Measurements from ENCODE around the gene MEGF6. TPM values are rescaled to one million over a fixed set of nuclear protein-coding genes. Genes with fewer than 3 reads are reported as not detected.

MEGF6 gene
- total RNA-seq, 1 experiment from 2014 or later = 21.3 TPM

DNA sequence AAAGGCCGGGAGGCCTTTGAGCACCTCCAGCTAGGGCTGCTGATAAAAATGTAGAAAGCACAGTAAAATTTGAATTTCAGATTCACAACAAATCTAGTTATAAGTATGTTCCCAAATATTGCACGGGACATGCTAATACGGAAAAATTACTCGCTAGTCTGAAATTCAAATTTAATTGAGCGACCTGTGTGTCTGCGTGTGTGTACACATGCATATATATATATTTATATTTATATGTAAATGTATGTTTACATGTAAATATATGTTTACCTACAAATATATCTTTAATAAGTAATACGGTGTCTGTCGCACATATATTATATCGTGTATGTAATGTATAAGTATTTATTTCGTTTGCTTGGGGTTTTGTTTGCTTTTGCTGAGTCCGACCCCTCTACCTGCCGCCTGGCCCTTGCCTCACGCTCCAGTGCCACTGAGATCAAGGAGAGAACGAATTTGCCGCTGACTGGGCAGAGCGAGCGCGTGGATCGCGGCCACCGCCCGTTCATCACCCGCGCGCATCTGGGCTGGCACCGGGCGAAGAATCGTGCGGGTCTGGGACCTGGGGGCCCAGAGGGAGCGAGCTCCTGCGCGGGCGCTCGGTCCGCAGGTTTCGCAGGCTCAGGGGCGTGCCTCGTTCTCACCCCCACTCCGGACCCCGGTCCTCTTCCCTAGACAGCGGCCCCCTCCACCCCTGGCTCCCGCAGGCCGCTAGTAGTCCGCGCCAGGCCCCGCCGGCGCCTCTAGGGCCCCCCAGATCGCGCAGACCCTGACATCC is 39.1 kb upstream of the MEGF6 start:
- no peak overlapping the region for H2BK15ac ChIP-seq (ENCODE audit: low read depth, low read length)
- TF ChIP-seq, protein P1, sequence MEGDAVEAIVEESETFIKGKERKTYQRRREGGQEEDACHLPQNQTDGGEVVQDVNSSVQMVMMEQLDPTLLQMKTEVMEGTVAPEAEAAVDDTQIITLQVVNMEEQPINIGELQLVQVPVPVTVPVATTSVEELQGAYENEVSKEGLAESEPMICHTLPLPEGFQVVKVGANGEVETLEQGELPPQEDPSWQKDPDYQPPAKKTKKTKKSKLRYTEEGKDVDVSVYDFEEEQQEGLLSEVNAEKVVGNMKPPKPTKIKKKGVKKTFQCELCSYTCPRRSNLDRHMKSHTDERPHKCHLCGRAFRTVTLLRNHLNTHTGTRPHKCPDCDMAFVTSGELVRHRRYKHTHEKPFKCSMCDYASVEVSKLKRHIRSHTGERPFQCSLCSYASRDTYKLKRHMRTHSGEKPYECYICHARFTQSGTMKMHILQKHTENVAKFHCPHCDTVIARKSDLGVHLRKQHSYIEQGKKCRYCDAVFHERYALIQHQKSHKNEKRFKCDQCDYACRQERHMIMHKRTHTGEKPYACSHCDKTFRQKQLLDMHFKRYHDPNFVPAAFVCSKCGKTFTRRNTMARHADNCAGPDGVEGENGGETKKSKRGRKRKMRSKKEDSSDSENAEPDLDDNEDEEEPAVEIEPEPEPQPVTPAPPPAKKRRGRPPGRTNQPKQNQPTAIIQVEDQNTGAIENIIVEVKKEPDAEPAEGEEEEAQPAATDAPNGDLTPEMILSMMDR (conservative IDR thresholded peaks at IDR 0.05) = no peak
- H2BK20ac ChIP-seq (ENCODE audit: low read depth, low read length, poor library complexity, severe bottlenecking) = no peak overlapping the region
- DNase-seq = no peak
- peaks cover 51% of the 10 kb centered on the region for H3K27me3 Mint-ChIP-seq (ENCODE audit: low read depth)
- no peak overlapping the region for H2BK120ac ChIP-seq (ENCODE audit: low read depth, low read length, poor library complexity, severe bottlenecking)
- H3K27ac ChIP-seq (ENCODE audit: insufficient read length, low read depth, low read length) = no peak overlapping the region
- H3K4ac ChIP-seq (ENCODE audit: low read depth, low read length) = no peak overlapping the region
- peaks cover 0 to 2% of the 10 kb centered on the region in 2 experiments; a peak in 1 of 5 replicates for H3K9me3 Mint-ChIP-seq
- H3K79me2 ChIP-seq (ENCODE audit: insufficient read depth, low read length) = peaks cover 3% of the 10 kb centered on the region; the same call in 1 of the 2 replicates
- H3K56ac ChIP-seq (ENCODE audit: insufficient read length, low read depth, low read length) = no peak overlapping the region
- H4K91ac ChIP-seq (ENCODE audit: insufficient read length, low read depth, low read length) = no peak overlapping the region
- peaks cover 28% of the 10 kb centered on the region for H3K23me2 ChIP-seq (ENCODE audit: insufficient read length, low read depth, low read length, poor library complexity, severe bottlenecking)
- no peak overlapping the region for H3K23ac ChIP-seq (ENCODE audit: insufficient read length, low read depth, low read length)
- no peak overlapping the region for H3K27ac Mint-ChIP-seq
- H4K8ac ChIP-seq (replicated peaks; ENCODE audit: insufficient read length, low read depth, low read length) = no peak overlapping the region
- peaks cover 0 to 19% (median 13%) of the 10 kb centered on the region in 3 experiments; a peak in 6 of 7 replicates for H3K36me3 Mint-ChIP-seq (ENCODE audit: insufficient read depth in 1 of 3, low read depth in 3 of 3)
- H3K4me1 Mint-ChIP-seq = peaks cover 15 to 17% of the 10 kb centered on the region in 2 experiments
- no peak overlapping the region for H2BK5ac ChIP-seq (ENCODE audit: insufficient read length, low read length)
- H3K14ac ChIP-seq (ENCODE audit: insufficient read depth, low read length) = no peak overlapping the region
- peak overlapping the region; percentile 71 to 85 for H3K4me3 Mint-ChIP-seq
- H3K4me1 ChIP-seq (ENCODE audit: insufficient read depth, low read length) = no peaks in the 10 kb centered on the region
- peak overlapping the region; percentile 65 for H3K4me2 ChIP-seq (ENCODE audit: insufficient read depth, insufficient read length, low read length)
- no peak overlapping the region for H2AK5ac ChIP-seq (ENCODE audit: insufficient read length, low read length)
- no peaks in the 10 kb centered on the region for H3K9me3 ChIP-seq (ENCODE audit: control insufficient read depth, low read depth, low read length)
- no peaks in the 10 kb centered on the region for H4K20me1 ChIP-seq (ENCODE audit: control insufficient read depth, insufficient read depth, insufficient read length)
- no peak overlapping the region for H4K5ac ChIP-seq (ENCODE audit: insufficient read length, low read depth, low read length)
- no peak overlapping the region for H2BK12ac ChIP-seq (ENCODE audit: insufficient read length, low read depth, low read length)
- H3K9ac ChIP-seq (ENCODE audit: extremely low read depth, insufficient read length, low read length) = no peak overlapping the region
- WGBS (ENCODE audit: extremely low coverage, insufficient read length, low lambda C conversion rate) = no CpG with 5 or more reads among the region's 50 CpGs
- no peak overlapping the region for H2AFZ ChIP-seq (ENCODE audit: low read length)
- no peak overlapping the region for H3T11ph ChIP-seq (ENCODE audit: low read length)
- peaks cover 40% of the 10 kb centered on the region for H3K27me3 ChIP-seq (ENCODE audit: insufficient read depth, low read length)
- no peak overlapping the region for H3K18ac ChIP-seq (ENCODE audit: insufficient read length, low read depth, low read length)
- H3K79me1 ChIP-seq (ENCODE audit: insufficient read depth, low read depth, low read length, poor library complexity, severe bottlenecking) = no peaks in the 10 kb centered on the region
